Mesenchymal stem cell (in vitro differentiated cells and primary cell): ENCODE measurements around the gene SNX27.

Experiments
- DNase-seq: peaks from one replicate; pipeline ENCODE4 v3.0.0-alpha.2; 2013
- H2AFZ ChIP-seq: one replicate; pipeline ENCODE4 v1.6.1; 2013; ENCODE audit warnings: low read depth, mild to moderate bottlenecking, control low read depth, inconsistent platforms, low read length, moderate library complexity
- H2AK5ac ChIP-seq: 2 replicates; pipeline ENCODE4 v1.6.1; 2013; ENCODE audit warnings: low read length, moderate library complexity, mild to moderate bottlenecking, inconsistent platforms; ENCODE audit not compliant: severe bottlenecking
- H2BK120ac ChIP-seq: one replicate; pipeline ENCODE4 v1.6.1; 2013; ENCODE audit warnings: low read depth, mild to moderate bottlenecking, inconsistent platforms, low read length, moderate library complexity
- H2BK12ac ChIP-seq, 2 experiments: one replicate each; pipeline ENCODE4 v1.6.1; 2013; ENCODE audit warnings: inconsistent platforms in 2 of 2, low read length in 2 of 2, mild to moderate bottlenecking in 2 of 2, moderate library complexity in 2 of 2, control low read depth in 1 of 2
- H2BK15ac ChIP-seq: one replicate; pipeline ENCODE4 v1.6.1; 2013; ENCODE audit warnings: mild to moderate bottlenecking, low read depth, inconsistent platforms; ENCODE audit not compliant: poor library complexity, severe bottlenecking
- H2BK5ac ChIP-seq: 2 replicates; pipeline ENCODE4 v1.6.1; 2013; ENCODE audit warnings: low read depth, mild to moderate bottlenecking, low read length, control low read depth, inconsistent platforms; ENCODE audit not compliant: poor library complexity, severe bottlenecking
- H3K14ac ChIP-seq, 2 experiments: one replicate each; pipeline ENCODE4 v1.6.1; 2013; ENCODE audit warnings: inconsistent platforms in 2 of 2, low read length in 2 of 2, control low read depth in 1 of 2, mild to moderate bottlenecking in 1 of 2, moderate library complexity in 1 of 2
- H3K18ac ChIP-seq, 2 experiments: one replicate each; pipeline ENCODE4 v1.6.1; 2013; ENCODE audit warnings: inconsistent platforms in 2 of 2, low read length in 2 of 2, control low read depth in 1 of 2, low read depth in 1 of 2, mild to moderate bottlenecking in 1 of 2
- H3K23ac ChIP-seq, 2 experiments: one replicate each; pipeline ENCODE4 v1.6.1; 2013; ENCODE audit warnings: inconsistent platforms in 2 of 2, low read length in 2 of 2, mild to moderate bottlenecking in 2 of 2, moderate library complexity in 2 of 2, control low read depth in 1 of 2
- H3K27ac ChIP-seq: 2 replicates; pipeline ENCODE4 v1.5.1; 2013; ENCODE audit warnings: mild to moderate bottlenecking, moderate library complexity, low read length, control low read depth, inconsistent platforms; ENCODE audit not compliant: poor library complexity, severe bottlenecking
- H3K27me3 ChIP-seq, 2 experiments: 2 replicates each; pipeline versions ENCODE4 v1.6.1 to v1.7.0; 2013; ENCODE audit warnings: low read length in 2 of 2, mild to moderate bottlenecking in 2 of 2, moderate library complexity in 2 of 2, control low read depth in 1 of 2, inconsistent platforms in 1 of 2; ENCODE audit not compliant: control insufficient read depth in 1 of 2, insufficient read depth in 1 of 2
- H3K36me3 ChIP-seq, 2 experiments: 2 replicates each; pipeline versions ENCODE4 v1.6.1 to v1.7.0; 2013; ENCODE audit warnings: low read length in 2 of 2, control low read depth in 1 of 2, inconsistent platforms in 1 of 2, low read depth in 1 of 2, mild to moderate bottlenecking in 1 of 2; ENCODE audit not compliant: insufficient read depth in 2 of 2, control insufficient read depth in 1 of 2
- H3K4ac ChIP-seq, 2 experiments: one replicate each; pipeline ENCODE4 v1.6.1; 2013; ENCODE audit warnings: inconsistent platforms in 2 of 2, low read length in 2 of 2, mild to moderate bottlenecking in 2 of 2, moderate library complexity in 2 of 2, control low read depth in 1 of 2, low read depth in 1 of 2
- H3K4me1 ChIP-seq: 2 replicates; pipeline ENCODE4 v1.6.1; 2013; ENCODE audit warnings: low read depth, low read length, control low read depth; ENCODE audit not compliant: control insufficient read depth, insufficient read depth
- H3K4me2 ChIP-seq: 2 replicates; pipeline ENCODE4 v1.6.1; 2013; ENCODE audit warnings: low read length, mild to moderate bottlenecking, inconsistent platforms; ENCODE audit not compliant: poor library complexity, severe bottlenecking
- H3K4me3 ChIP-seq, 2 experiments: 2 replicates each; pipeline versions ENCODE4 v1.5.1 to v1.7.0; 2013; ENCODE audit warnings: low read length in 2 of 2, mild to moderate bottlenecking in 2 of 2, control low read depth in 1 of 2, low read depth in 1 of 2; ENCODE audit not compliant: insufficient read depth in 1 of 2
- H3K79me1 ChIP-seq: replicated peaks from 2 replicates; pipeline ENCODE4 v1.6.1; 2013; ENCODE audit warnings: mild to moderate bottlenecking, control low read depth, low read length, inconsistent platforms; ENCODE audit not compliant: poor library complexity, severe bottlenecking
- H3K9ac ChIP-seq: 2 replicates; pipeline ENCODE4 v1.7.0; 2013; ENCODE audit warnings: mild to moderate bottlenecking, low read length, moderate library complexity
- H3K9me3 ChIP-seq: 2 replicates; pipeline ENCODE4 v1.7.0; 2013; ENCODE audit warnings: mild to moderate bottlenecking, low read length; ENCODE audit not compliant: control insufficient read depth
- H4K8ac ChIP-seq: one replicate; pipeline ENCODE4 v1.6.1; 2013; ENCODE audit warnings: inconsistent platforms, mild to moderate bottlenecking, low read length, moderate library complexity
- H4K91ac ChIP-seq: one replicate; pipeline ENCODE4 v1.6.1; 2013; ENCODE audit warnings: mild to moderate bottlenecking, low read length, inconsistent platforms
- WGBS: methylation state at CpG from one replicate; pipeline ENCODE4 v1.1.7; 2013; ENCODE audit warnings: mixed read lengths; 5-methylcytosine and 5-hydroxymethylcytosine counted together

SNX27 gene

GRCh38 chr1:151568626-151569088 lies 43.2 kb upstream of the SNX27 start:
- H4K91ac ChIP-seq: no peak overlapping the region
- 90% methylated on average over 2 of the region's 3 CpGs for WGBS
- DNase-seq: no peak
- H3K18ac ChIP-seq: no peak overlapping the region
- no peak overlapping the region for H3K23ac ChIP-seq
- no peaks in the 10 kb centered on the region for H3K9me3 ChIP-seq
- peaks cover 39% of the 10 kb centered on the region for H3K79me1 ChIP-seq
- no peaks in the 10 kb centered on the region for H3K27me3 ChIP-seq
- peaks cover 7% of the 10 kb centered on the region for H3K4me1 ChIP-seq
- H3K27ac ChIP-seq: no peak overlapping the region
- H4K8ac ChIP-seq: no peak overlapping the region
- H3K36me3 ChIP-seq: peaks cover 15 to 62% of the 10 kb centered on the region in 2 experiments
- H2BK120ac ChIP-seq: no peak overlapping the region
- no peak overlapping the region for H2BK15ac ChIP-seq
- H2AK5ac ChIP-seq: no peak overlapping the region
- H3K4ac ChIP-seq: no peak overlapping the region
- H2BK12ac ChIP-seq: no peak overlapping the region
- no peak overlapping the region for H3K9ac ChIP-seq
- no peak overlapping the region for H3K4me2 ChIP-seq
- H2AFZ ChIP-seq: no peak overlapping the region
- H2BK5ac ChIP-seq: no peak overlapping the region
- H3K4me3 ChIP-seq: no peak overlapping the region
- H3K14ac ChIP-seq: no peak overlapping the region

DNA sequence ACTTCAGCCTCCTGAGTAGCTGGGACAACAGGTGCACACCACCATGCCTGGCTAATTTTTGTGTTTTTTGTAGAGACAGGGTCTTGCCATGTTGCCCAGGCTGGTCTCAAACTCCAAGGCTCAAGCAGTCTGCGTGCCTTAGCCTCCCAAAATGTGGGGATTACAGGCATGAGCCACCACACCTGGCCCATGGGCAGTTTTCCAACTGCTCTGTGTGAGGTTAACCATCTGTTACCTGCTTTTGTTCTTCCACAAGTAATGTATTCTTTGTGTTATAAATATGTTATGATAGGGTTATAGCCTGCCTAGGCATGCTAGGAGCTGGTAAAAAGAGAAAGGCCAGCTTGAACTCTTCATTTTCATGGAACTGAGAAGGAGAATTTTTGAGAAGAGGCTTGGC lies 41.0 kb upstream of the SNX27 start:
- Histone ChIP-seq H2BK120ac (no peak overlapping the region), H4K91ac (no peak overlapping the region), H3K27ac (no peak overlapping the region), H4K8ac (no peak overlapping the region), H3K4me1 (peaks cover 7% of the 10 kb centered on the region), H3K79me1 (peaks cover 31% of the 10 kb centered on the region), H2AK5ac (no peak overlapping the region), H3K4me2 (no peak overlapping the region), H3K18ac (no peak overlapping the region), H2BK12ac (no peak overlapping the region), H3K36me3 (peaks cover 3 to 65% of the 10 kb centered on the region in 2 experiments), H3K14ac (no peak overlapping the region), H3K4me3 (no peak overlapping the region), H2AFZ (no peak overlapping the region), H3K27me3 (no peaks in the 10 kb centered on the region), H3K4ac (no peak overlapping the region), H2BK5ac (no peak overlapping the region), H3K23ac (no peak overlapping the region), H3K9ac (no peak overlapping the region), H2BK15ac (no peak overlapping the region), H3K9me3 (no peaks in the 10 kb centered on the region)
- DNase-seq: no peak
- WGBS: 100% methylated on average over 1 of the region's 1 CpG

DNA sequence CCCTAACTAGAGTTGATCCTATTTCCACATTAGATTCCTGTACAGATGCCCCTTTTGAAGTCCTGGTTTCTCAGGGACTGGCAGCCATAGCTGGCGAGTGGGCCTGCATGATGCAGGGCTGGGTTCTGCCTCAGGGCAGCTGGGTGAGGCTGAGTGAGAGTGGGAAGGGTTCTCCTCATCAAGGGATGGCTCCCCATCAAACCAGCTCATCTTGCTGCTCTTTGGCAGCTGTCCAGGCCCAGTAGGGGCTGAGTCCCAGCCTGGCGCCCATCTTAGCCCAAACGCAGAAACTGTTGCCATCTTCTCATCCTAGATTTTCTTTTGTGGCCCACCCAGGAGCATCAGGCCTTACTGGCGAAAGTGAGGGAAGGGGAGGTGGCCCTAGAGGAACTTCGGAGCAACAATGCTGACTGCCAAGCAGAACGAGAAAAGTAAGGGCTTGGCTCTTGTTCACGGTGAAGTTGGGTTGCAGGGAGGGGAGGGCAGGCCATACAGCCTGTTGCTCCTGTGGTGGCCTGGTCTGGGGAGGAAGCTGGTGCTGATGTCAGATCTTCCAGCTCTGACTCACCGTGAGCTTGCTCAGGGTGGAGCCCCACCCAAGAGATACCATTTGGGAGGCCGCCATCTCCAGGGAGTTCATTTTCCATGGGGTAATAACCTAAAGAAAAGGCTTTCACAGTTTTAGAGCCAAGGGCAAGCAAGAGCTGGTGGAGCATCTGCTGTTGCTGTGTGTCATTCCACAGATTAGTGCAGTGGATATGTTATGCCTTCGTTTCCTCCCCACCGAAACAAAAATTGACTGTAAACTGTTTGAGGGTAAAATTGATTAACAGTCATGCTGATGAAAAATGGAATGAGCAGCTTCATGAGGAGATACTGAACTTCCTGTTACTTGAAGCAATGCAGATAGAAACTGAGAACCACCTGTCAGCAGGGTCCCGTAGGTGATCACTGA lies 37.0 kb upstream of the SNX27 start:
- H3K9ac ChIP-seq: peak overlapping the region; percentile 67
- DNase-seq: peak; percentile 44
- no peaks in the 10 kb centered on the region for H3K9me3 ChIP-seq
- no peak overlapping the region for H3K27ac ChIP-seq
- H3K23ac ChIP-seq: no peak overlapping the region
- H3K4me1 ChIP-seq: peaks cover 6% of the 10 kb centered on the region
- no peak overlapping the region for H3K4me2 ChIP-seq
- H2BK120ac ChIP-seq: no peak overlapping the region
- no peak overlapping the region for H3K4me3 ChIP-seq
- H2AFZ ChIP-seq: no peak overlapping the region
- peaks cover 24% of the 10 kb centered on the region for H3K79me1 ChIP-seq
- H3K4ac ChIP-seq: no peak overlapping the region
- no peak overlapping the region for H2BK12ac ChIP-seq
- H4K91ac ChIP-seq: no peak overlapping the region
- H3K18ac ChIP-seq: no peak overlapping the region
- H3K27me3 ChIP-seq: no peaks in the 10 kb centered on the region
- H4K8ac ChIP-seq: no peak overlapping the region
- H3K36me3 ChIP-seq: peaks cover 7 to 62% of the 10 kb centered on the region in 2 experiments
- H2BK5ac ChIP-seq: no peak overlapping the region
- H3K14ac ChIP-seq: no peak overlapping the region
- H2BK15ac ChIP-seq: no peak overlapping the region
- WGBS: 87% methylated on average over 12 of the region's 12 CpGs
- no peak overlapping the region for H2AK5ac ChIP-seq

GRCh38 chr1:151577173-151577572 lies 34.7 kb upstream of the SNX27 start:
- no peak overlapping the region for H3K23ac ChIP-seq
- H3K14ac ChIP-seq: no peak overlapping the region
- peaks cover 21 to 66% of the 10 kb centered on the region in 2 experiments for H3K36me3 ChIP-seq
- no peak overlapping the region for H2AK5ac ChIP-seq
- H3K4me3 ChIP-seq: no peak overlapping the region
- no peak for DNase-seq
- H2BK5ac ChIP-seq: no peak overlapping the region
- H3K27ac ChIP-seq: no peak overlapping the region
- H3K27me3 ChIP-seq: no peaks in the 10 kb centered on the region
- H2BK120ac ChIP-seq: no peak overlapping the region
- no peak overlapping the region for H2AFZ ChIP-seq
- no peak overlapping the region for H4K8ac ChIP-seq
- H3K9ac ChIP-seq: no peak overlapping the region
- H3K4ac ChIP-seq: no peak overlapping the region
- no peak overlapping the region for H3K4me2 ChIP-seq
- no peaks in the 10 kb centered on the region for H3K9me3 ChIP-seq
- peaks cover 6% of the 10 kb centered on the region for H3K4me1 ChIP-seq
- H3K79me1 ChIP-seq: peaks cover 17% of the 10 kb centered on the region
- no peak overlapping the region for H4K91ac ChIP-seq
- H3K18ac ChIP-seq: no peak overlapping the region
- 100% methylated on average over 1 of the region's 2 CpGs for WGBS
- no peak overlapping the region for H2BK15ac ChIP-seq
- no peak overlapping the region for H2BK12ac ChIP-seq
